ENCODE results near the gene HAUS8.

The HAUS8 gene

DNA sequence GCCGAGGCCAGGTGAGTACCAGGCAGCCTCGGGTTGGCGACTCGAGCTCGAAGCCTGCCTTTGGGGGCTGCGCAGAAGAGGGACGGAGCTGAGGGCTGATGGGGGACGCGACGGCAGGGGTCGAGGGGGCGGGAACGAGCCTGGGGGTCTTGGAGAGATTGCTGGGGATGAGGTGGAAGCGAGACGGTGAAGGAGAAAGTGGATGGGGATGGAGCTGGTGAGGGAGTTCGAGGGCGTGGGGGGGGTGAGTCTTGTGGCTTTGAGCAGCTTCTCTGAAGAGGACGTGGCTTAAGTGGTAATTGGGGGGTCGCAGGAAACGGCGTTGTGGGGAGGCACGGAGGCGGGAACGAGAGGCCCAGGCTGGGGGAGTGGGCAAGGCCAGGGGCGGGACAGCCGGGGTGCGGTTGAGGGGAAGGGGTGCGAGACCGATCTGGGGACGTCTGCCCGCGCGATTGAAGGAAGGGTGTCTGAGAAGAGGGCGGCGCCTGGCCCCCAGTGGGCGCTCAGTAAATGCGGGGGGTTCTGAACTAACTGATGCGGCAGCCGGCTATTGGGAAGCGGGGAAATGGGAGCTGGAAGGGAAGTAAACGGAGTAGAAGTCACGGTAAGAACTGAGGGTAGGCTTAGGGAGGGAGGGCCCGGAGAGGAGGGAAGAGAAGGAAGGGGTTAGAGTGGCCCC, 751 bp upstream of the HAUS8 start:
- DNase-seq (ENCODE audit: low read depth) = peak; percentile 46

GRCh38 chr19:17074634-17075034, 618 bp downstream of the HAUS8 start:
- DNase-seq (ENCODE audit: low read depth) = no peak

- no peak for DNase-seq (ENCODE audit: low read depth)
These were observed 1.2 kb downstream of the HAUS8 start for GRCh38 chr19:17073869-17074633.

DNA sequence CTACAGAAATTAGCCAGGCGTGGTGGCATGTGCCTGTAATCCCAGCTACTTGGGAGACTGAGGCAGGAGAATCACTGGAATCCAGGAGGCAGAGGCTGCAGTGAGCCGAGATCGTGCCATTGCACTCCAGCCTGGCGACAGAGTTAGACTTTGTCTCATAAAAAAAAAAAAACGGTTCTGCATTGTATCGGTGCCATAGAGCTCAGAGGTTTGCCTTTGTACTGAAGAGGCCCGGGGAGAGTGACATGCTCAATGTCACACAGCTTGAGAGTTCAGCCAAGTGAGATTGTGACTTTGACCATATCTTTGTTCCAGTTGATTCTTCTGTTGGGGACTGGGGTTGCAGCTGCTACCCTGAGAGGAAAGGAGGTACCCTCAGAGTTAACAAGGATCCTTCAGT, 4.3 kb downstream of the HAUS8 start:
- DNase-seq (ENCODE audit: low read depth) = no peak

DNA sequence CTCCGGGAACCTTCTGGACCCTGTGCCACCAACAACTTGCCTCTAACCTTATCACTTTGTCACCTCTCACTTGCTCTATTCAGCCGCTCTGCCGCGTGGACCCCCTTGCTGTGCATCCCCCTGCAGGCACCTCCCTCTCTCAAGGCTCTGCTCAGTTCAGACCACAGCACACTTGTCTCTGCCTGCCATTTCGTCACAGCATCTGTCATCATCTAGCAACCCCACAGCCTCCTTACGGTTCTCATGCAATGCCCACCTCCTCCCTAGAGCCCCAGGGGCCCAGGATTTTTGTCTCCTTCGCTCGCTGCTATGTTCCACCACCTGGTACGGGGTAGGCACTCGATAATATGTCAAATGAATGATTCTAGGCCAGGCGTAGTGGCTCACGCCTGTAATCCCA, 4.8 kb downstream of the HAUS8 start:
- DNase-seq (ENCODE audit: low read depth) = no peak

DNA sequence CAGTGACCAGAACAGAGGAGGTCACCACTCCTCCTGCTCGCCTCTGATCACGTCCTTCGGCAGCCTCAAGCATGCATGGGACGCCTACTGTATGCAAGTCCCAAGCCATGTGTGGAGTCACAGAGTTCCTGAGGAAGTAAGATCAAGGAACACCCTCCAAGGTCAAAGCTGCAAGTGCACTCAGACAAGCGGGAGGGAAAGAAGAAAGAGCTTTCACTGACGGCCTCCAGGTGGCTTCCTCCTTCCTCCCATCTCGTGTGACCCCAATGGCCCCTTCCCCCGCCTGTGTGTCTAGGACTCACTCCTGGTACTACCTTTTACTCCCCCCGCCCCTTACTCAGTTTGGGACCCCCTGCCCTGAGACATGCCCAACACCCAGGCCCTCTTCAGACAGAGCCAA, 6.1 kb downstream of the HAUS8 start:
- no peak for DNase-seq (ENCODE audit: low read depth)

- DNase-seq (ENCODE audit: low read depth) = no peak
These were observed 11.8 kb downstream of the HAUS8 start for GRCh38 chr19:17063428-17063827.

DNA sequence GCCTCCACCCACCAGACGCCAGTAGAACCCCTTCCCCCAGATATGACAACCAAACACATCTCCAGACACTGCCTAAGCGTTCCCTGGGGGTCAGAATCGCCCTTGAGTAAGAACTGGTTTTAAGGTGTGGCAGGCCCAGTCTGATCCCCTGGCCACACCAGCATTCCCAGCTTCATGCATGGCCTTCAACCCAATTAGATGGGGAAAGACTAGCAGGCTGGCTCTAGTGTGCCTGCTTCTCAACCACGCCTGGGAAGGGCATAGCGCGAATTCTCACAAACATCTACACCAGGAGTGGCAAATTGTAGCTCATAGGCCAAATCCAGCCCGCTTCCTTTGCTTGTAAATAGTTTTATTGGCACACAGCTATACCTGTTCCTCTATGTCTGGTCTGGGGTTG, 13.6 kb downstream of the HAUS8 start:
- no peak for DNase-seq (ENCODE audit: low read depth)

DNA sequence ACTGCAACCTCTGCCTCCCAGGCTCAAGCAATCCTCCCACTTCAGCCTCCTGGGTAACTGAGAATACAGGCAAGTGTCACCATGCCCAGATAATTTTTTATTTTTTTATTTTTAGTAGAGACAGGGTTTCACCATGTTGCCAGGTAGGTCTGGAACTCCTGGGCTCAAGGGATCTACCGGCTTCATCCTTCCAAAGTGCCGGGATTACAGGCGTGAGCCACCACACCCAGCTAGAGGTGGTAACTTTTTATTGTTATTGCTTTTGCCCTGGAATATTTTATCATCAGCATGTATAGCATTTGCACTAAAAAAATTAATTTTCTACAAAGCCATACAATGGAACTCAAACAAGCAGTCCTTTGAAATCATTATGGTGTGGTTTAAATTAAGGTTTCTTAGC, 14.0 kb downstream of the HAUS8 start:
- no peak for DNase-seq (ENCODE audit: low read depth)

DNA sequence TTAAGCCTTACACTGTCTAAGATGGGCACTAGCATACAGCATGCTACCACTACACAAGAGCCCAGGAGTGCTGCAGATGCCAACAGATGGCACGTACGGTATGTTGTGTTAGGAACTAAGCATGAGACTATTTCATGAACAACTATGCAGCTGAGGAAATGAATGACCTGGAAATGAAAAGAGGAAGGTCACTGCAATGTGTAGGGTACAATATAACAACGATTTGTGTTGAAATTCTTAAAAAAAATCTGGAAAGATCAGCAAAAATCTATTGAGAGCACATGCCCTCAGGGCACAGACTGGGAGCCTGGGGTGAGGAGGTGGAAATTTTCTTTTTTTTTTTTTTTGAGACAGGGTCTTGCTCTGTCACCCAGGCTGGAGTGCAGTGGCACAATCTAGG, 14.4 kb downstream of the HAUS8 start:
- no peak for DNase-seq (ENCODE audit: low read depth)

DNA sequence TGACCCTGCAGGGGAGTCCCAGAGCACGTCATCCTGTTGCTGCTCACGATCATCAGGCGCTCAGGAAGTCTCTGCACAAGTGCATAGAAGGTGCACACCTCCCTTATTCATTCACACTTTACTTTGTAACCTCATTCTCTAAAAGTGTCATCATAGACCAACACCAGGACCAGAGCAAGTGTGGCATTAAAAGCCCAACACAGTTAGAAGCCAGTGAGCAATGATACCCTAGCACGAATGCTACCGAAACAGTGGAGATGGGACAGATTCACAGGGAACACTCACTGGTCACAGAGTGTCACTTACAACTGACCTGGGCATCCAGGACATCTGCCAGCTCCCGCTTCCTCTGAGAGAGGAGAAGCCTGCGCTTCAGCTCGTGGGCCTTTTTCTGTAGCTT, 17.0 kb downstream of the HAUS8 start:
- no peak for DNase-seq (ENCODE audit: low read depth)

- DNase-seq (ENCODE audit: low read depth) = no peak
These were observed 19.6 kb downstream of the HAUS8 start for GRCh38 chr19:17055636-17056035.

- DNase-seq (ENCODE audit: low read depth) = no peak
These were observed 20.5 kb downstream of the HAUS8 start for GRCh38 chr19:17054746-17055145.

DNA sequence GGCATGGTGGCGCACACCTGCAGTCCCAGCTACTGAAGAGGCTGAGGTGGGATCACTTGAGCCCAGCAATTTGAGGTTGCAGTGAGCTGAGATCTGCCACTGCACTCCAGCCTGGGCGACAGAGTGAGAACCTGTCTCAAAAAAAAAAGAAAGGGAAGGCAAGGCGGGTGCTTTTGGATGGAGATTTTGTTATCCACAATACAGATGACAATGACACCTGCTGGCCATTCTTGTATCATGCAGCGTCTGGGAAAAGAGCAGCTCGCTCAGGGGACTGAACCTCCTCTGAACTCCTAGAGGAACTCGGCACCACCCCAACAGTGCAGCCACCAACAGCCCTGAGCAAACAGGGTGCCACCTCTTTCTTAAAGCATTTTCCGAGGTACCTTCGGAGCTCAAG, 22.8 kb downstream of the HAUS8 start:
- DNase-seq (ENCODE audit: low read depth) = no peak

DNA sequence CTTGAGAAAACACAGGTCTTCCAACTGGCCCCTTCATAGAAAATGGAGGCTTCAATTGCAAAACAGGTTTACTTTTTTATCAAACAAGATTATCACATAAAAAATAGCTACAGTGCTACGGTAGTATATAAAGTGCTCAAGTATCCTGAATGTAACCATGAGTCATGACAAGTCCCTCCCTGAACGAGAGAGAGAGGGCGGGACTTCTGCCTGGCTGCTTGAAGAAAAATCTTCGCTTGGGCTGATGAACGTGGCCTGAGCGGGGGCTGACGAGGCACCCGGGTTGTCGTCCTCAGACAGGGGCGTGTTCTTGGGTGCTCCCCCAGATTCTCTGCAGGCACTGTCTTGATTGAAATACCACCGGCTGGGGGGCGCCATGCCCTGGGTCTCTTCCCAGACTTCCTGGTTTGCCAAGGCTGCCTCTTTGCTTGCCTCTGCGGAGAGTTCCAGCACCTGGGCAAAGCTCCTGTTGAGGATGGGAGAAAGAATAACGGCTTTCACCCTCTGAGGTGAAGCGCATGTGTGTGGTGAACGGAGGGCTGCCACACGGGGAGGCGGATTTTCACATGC, 25.5 kb downstream of the HAUS8 start:
- no peak for DNase-seq (ENCODE audit: low read depth)

DNA sequence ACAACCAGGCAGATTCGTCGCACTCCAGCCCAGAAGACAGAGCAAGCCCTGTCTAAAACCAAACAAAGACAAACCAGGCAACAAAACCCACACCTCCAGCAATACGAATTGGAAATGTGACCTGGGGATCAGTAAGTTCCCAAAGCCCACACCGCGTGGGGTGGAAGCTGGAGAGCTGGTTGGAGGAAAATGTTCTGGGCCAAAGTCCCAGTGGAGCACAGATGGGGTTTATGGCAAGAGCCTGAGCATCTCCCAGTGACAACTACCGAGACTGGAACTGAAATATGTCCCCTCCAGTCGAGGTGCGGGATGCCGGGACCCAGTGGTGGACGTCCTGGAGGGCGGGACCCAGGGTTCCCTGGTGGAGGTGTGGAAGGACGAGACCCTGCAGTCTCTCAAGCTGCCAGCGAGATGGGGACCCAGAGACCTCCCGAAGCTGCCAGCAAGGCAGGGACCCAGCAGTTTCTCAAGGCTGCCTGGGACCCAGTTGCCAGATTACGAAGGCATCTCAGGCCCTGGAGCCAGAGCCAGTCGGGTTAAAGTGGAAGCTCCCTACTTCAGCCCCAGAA, 26.3 kb downstream of the HAUS8 start:
- no peak for DNase-seq (ENCODE audit: low read depth)

GRCh38 chr19:17045907-17046502, 29.2 kb downstream of the HAUS8 start:
- no peak for DNase-seq (ENCODE audit: low read depth)

DNA sequence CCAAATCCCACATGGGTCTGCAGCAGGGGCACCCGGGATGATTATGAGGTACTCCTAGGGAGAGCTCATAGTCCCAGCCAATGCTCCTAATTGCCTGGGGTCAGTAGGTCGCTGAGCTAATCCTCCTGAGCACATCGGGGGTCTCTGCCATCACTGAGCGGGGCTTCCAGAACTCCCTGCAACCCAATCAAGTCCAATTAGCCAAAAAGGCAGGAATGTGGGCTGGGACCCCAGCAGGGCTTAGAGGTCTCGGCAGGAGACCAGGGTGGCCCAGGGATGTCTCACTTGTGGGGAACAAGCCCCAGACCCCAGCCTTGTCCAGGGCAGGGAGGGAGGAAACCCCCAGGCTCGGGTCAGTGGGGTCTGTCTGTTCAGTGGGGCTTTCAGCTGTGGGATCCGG, 31.5 kb downstream of the HAUS8 start:
- DNase-seq (ENCODE audit: low read depth) = no peak

- DNase-seq (ENCODE audit: low read depth) = no peak
These were observed 33.3 kb downstream of the HAUS8 start for GRCh38 chr19:17041976-17042375.

- DNase-seq (ENCODE audit: low read depth) = no peak
These were observed 37.2 kb downstream of the HAUS8 start for GRCh38 chr19:17037966-17038500.

GRCh38 chr19:17037184-17037583, 38.1 kb downstream of the HAUS8 start:
- DNase-seq (ENCODE audit: low read depth) = no peak

GRCh38 chr19:17036640-17037039, 38.6 kb downstream of the HAUS8 start:
- DNase-seq (ENCODE audit: low read depth) = no peak

Data from T-helper 22 cell (primary cell).